HG02885 (cell line): ENCODE measurements around the gene ZNF304.
"Not testable (repeated sequence)": the region's sequence is repeated elsewhere in the genome, so short reads cannot be mapped to it uniquely, and the experiment has no call there.

ENCODE experiments used
- ATAC-seq: cut with Tn5 transposase; IDR thresholded peaks from one replicate; pipeline ENCODE4 v1.9.1; 2021; ENCODE audit warnings: mild to moderate bottlenecking; ENCODE audit not compliant: unreplicated experiment, poor library complexity

The ZNF304 gene

DNA sequence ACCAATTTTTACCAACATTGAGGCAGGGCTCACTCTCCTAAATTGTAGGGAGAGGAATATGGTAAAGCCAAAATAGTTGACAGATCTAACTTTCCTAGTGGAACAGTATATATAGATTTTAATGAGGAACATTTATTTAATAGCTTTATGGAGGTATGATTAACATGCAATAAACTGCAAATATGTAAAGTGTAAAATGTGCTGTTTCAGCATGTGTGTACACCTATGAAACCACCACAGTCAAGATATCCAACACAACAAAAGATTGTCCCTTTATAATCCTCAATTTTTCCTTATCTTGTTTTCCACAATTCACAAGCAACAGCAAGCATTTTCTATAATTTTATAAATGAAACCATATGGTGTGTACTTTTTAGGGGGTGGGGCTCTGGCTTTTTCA is 8.2 kb downstream of the ZNF304 start:
- ATAC-seq = no peak

DNA sequence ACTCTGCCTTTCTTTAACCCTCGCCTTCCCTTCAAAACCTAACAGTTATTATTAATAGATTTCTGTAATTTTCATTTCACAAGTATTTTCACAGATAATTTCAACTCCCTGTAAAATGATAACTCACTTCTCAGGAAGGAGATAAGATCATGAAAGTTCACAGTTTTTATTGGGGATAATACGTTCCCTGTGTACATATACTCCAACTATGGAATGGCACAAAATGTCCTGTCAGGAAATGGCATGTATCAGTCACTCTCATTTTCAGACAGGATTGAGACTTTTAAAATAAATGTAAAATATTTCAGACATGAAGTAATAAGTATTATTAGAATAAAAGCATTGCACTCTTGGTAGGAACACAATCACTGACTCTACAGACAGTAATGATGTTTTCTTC is 11.3 kb downstream of the ZNF304 start:
- no peak for ATAC-seq

DNA sequence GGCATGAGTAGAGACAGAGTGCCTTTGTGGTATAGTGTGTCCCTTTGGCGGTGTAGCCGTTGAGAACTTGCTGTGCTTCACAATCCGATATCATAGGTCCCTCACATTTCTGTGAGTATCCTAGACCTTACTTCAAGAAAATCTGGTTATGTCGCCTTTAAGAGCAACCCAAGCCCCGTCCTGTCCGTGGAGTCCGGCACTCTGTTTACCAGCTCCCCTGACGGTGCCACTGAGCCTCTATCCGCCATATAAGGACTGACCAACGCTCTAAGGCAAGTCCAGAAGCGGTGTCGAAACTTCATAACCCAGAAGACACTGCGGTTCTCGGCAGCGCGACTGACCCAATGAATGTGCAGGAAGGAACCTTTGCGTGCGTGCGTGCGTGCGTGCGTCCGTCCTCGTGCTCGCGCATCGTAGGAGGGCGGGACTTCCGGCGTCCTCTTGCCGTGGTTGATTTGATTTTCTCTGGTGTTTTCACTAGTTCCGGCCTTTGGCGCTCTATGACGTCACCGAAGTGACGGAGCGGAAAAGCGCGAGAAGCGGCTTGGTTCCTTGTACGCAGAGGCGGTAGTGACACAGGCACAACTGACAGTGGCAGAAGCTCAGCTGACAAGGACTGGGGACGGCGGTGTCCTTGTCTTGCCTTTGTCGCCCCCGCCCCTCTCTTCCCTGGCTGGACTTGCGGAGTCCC is 12.1 kb downstream of the ZNF304 start, which contains the start of the genes TRAPPC2B and ZNF547:
Gene TRAPPC2B, plus strand, starts transcription at position 555 of the 691 bp plus-strand sequence. CDS start 1,283 bp downstream, outside the sequence.
Gene ZNF547, plus strand, starts transcription at position 555 of the 691 bp plus-strand sequence. CDS start 5,005 bp downstream, outside the sequence.
- peak; percentile 93 for ATAC-seq

DNA sequence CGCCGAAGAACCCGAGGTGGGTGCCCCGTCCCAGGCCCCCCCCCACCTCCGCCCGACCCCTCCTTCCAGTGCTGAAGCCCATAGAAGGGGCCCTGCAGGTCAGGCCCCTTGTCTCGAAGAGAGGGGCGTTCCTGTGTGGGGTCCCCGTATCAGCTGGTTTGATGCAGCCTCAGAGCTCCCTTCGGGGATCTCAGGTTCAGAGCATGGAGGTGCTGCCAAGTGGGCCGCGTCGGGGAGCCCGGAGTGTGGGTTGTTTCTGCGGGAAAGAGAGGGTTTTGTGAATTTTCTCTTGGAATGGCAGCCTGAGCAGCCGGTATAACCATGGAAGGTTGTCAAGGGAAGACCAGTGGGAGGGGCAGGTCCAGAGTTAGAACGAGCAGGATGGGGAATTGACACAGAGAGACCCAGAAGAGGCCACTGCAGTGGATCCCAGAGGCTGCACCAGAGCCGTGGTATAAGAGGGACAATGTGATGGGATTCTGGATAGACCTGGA is 12.7 kb downstream of the ZNF304 start:
- ATAC-seq = no peak

DNA sequence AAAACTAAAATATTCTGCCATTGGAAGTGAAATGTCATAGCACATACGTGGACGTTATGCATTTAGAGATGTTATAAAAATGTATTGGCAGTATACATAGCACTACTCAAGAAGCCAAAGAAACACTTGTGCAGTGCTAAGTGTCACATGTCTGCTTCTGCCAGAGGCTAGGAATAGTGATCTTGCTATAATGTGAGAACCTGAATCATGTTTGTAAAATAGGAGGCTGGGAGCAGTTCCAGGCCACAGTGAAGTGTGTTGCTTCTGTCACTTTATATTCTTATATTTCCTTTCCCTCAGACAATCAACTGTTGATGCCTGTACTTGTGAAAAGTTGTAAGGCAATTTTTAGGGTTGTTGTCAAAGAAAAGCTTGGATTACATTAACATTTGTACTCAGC is 15.7 kb downstream of the ZNF304 start:
- no peak for ATAC-seq

DNA sequence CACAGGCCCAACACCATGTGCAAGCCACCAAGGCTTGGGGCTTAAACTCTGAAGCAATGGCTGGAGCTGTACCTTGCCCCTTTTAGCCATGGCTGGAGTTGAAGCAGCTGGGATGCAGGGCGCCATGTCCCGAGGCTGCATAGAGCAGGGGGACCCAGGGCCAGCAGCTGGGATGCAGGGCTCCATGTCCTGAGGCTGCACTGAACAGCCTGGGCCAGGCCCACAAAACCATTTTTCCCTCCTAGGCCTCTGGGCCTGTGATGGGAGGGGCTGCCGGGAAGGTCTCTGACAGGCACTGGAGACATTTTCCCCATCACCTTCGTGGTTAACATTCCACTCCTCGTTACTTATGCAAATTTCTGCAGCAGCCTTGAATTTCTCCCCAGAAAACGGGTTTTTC is 23.1 kb downstream of the ZNF304 start:
- ATAC-seq = no peak

DNA sequence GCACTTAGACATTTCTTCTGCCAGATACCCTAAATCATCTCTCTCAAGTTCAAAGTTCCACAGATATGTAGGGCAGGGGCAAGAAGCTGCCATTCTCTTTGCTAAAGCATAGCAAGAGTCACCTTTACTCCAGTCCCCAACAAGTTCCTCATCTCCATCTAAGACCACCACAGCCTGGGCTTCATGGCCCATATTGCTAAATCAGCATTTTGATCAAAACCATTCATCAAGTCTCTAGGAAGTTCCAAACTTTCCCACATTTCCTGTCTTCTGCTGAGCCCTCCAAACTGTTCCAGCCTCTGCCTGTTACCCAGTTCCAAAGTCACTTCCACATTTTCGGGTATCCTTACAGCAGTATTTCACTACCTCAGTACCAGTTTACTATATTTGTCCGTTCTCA is 23.6 kb downstream of the ZNF304 start:
- not testable (repeated sequence) for ATAC-seq

DNA sequence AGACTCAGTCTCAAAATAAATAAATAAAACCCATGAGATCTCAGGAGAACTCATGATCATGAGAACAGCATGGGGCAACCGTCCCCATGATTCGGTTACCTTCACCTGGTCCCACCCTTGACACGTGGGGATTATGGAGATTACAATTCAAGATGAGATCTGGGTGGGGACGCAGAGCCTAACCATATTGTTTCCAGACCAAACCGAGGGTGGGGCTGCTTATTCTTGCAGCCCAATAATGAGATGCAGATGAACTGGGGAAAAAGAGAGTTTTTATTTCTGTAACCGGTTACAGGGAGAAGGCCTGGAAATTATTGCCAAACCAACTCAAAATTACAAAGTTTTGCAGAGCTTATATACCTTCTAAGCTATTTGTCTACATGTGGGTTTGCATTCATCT is 25.1 kb downstream of the ZNF304 start:
- no peak for ATAC-seq

DNA sequence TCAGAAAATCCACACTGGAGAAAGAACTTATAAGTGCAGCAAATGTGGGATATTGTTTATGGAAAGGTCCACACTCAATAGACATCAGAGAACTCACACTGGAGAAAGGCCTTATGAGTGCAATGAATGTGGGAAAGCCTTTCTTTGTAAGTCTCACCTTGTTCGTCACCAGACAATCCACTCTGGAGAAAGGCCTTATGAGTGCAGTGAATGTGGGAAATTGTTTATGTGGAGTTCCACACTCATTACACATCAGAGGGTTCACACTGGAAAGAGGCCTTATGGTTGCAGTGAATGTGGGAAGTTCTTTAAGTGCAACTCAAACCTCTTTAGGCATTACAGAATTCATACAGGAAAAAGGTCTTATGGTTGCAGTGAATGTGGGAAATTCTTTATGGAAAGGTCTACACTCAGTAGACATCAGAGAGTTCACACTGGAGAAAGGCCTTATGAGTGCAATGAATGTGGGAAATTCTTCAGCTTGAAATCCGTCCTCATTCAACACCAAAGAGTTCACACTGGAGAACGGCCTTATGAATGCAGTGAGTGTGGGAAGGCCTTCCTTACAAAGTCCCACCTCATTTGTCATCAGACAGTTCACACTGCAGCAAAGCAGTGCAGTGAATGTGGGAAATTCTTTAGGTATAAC is 26.6 kb downstream of the ZNF304 start:
- ATAC-seq = no peak

DNA sequence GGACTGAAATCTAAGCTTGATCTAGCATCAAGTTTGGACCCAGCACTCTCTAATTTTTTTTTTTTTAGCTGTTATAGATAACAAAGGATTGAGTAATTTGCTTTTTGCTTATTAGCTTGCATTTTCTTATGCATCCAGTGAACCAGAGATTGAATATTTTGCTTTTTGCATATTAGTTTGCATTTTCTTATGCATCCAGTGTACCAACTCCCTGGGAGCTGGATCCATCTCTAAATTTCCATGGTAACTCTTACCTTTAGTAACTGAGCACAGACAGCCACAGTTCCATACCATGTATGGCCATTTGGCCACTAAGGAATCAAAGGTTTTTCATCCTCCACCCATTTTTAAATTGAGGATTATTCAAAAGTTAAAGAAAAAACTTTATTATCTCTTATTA is 29.9 kb downstream of the ZNF304 start:
- ATAC-seq = no peak

DNA sequence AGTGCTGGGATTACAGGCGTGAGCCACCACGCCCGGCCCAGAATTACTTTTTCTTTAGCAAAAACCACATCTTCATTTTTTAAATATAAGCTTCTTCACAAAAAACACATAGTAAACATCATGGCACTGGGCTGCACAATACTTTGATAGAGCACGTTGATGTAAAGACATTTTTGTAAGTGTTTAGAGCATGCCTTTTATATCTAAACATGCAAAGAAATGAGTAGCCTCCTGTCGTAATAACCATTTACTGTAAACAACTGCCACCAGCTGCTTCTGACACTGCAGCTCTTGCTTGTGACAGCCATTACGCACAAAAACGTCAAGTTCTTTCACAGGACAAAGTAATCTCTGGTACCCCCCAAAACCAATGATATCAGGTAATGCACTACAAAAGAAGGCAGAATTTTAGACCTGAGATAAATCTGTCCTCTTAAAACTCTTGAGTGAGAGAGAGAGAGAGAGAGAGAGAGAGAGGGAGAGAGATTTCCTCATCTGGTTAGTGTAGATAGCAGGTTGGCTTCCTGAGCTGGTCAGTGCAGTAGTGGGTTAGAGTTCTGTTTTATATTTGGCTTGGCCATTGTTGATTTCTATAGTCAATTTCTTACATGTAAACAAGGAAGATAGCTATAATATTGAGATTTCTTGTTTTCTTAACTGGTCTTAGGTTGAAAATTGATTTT is 31.9 kb downstream of the ZNF304 start:
- ATAC-seq = no peak

DNA sequence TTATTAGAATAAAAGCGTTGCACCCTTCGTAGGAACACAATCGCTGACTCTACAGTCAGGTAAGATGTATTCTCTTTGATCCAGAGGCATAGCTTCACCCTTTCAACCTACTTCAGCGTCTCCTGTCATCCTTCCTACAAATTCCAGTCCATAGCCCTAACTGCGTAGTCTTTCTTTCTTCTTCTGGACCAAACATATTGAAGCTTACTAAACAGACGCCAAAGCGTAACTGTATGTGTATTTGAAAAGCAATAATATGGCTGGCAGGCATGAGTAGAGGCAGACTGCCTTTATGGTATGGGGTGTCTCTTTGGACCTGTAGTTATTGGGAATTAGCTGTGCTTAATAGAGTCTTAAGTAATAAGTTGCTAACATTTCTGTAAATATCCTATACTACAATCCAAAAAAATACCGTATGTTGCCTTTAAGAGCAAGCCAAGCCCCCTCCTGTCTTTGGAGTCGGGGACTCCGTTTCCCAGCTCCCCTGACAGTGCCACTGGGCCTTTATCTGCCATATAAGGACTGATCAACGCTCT is 38.2 kb downstream of the ZNF304 start:
- ATAC-seq = no peak

DNA sequence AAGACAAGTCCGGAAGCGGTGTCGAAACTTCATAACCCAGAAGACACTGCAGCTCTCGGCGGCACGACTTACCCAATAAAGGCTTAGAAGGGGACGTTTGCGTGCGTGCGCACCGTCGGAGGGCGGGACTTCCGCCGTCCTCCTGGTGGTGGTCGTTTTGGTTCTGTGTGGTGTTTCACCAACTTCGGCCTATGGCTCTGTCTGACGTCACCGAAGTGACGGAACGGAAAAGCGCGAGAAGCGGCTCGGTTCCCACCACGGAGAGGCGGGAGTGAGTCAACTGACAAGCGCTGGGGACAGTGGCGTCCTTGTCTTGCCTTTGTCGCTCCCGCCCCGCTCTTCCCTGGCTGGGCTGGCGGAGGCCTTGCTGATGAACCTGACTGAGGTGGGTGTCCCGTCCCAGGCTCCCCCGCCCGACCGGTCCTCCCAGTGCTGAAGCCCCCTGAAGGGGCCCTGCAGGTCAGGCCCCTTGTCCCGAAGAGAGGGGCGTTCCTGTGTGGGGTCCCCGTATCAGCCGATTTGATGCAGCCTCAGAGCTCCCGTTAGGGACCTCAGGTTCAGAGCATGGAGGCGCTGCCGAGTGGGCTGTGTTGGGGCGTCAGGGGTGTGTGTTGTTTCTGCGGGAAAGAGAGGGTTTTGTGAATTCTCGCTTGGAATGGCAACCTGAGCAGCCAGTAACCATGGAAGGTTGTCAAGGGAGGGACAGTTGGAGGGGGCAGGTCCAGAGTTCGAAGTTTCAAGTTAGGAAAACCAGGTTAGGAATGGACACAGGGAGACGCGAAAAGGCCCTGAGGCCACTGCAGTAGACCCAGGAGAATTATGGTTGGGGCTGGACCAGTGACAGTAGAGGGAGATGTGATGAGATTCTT is 38.9 kb downstream of the ZNF304 start, which contains the start of gene ZNF548:
Gene ZNF548, plus strand, starts transcription at position 125 of the 869 bp plus-strand sequence. Its CDS starts 246 bp downstream, at position 371.
- ATAC-seq = peak; percentile 99

DNA sequence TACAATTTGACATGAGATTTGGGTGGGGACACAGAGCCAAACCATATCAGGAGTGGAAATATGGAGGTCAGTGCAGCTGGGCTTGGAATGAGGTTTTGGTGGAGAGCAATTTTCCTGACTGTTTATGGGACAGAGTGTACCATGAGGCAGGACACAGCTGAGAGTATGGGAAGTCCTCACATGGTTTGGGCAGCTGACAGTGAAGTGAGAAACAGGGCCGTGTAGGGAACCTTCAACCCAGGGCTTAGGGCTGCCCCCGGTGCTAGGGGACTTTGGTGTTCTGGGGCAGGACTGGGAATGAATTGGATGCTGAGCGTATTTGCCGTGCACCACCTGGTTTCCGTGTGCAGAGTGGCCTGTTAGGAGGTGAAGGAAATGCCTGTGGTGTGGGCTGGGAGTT is 44.6 kb downstream of the ZNF304 start:
- no peak for ATAC-seq

DNA sequence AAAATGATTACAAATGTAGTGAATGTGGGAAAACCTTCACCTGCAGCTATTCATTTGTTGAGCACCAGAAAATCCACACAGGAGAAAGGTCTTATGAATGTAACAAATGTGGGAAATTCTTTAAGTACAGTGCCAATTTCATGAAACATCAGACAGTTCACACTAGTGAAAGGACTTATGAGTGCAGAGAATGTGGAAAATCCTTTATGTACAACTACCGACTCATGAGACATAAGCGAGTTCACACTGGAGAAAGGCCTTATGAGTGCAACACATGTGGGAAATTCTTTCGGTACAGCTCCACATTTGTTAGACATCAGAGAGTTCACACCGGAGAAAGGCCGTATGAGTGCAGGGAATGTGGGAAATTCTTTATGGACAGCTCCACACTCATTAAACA is 47.8 kb downstream of the ZNF304 start:
- no peak for ATAC-seq

DNA sequence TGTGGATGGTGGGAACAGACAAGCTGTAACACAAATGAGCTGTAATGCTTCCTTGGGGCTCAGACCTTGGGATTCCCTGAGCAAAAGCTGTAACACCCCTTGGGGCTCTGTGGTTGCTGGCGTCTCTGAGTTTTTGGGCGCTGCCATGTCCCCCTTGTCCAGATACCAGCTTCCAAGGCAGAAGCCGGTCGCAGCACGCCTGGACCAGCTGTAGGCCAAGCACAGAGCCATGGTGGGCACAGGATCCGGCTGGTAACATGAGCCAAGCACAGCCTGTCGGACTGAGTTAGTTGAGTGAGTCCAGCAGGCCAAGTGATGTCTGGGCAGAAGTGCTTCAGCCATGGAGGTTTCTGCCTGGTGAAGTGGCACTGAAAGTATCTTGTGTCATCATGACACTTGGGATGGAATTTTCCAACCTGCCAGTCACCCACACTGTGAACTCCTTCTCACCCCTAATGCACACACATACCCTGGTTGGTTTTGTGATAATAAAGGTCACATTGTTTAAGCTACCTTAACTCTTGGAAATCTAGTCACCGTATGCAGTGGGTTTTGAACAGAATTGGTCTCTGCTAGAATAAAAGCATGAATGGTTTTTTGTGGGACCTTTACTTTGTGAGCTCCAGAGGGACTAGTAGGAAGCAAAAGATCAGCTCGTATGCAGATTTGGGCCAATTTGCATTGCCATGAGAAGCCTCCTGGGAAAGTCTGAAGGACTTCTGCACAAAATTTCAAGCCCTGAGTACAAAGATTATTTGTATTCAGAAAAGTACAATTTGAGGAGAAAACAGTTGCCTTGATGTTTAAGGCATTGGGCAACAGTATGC is 52.9 kb downstream of the ZNF304 start:
- ATAC-seq = no peak

DNA sequence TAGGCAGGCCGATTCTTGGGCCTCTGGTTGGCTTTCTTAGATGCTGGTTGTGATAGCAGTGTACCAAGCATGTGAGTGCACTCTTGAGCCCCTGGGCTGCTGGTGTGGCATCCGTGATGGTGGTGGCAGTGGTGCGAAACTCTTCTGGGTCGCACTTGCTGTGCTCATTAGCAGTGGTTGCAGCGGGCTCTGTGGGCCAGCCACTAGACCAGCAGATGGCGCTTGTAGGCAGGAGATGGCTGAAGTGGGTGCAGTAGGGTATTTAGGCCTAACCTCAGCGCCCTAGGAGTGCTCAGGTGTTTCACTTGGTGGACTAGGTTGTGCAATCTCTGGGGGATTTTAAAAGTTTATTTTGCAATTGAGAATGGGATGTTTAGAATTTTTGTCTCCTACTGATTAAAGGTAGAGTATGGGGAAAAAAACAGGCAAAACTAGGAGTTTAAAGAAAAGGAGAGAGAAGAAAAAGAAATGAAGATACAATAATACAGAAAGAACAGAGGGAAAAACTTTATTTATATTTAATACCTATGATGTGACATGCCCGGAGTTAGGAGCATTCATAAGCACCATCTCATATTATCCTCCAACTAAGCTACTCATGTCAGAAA is 55.5 kb downstream of the ZNF304 start:
- no peak for ATAC-seq
